Suppressor macrophage treated with lipopolysaccharide for 4 hours (primary cell): ENCODE measurements around the gene P3H3.

Experiments used
- DNase-seq: peaks from one replicate; pipeline ENCODE4 v3.0.0-alpha.2; 2020

Gene P3H3, protein sequence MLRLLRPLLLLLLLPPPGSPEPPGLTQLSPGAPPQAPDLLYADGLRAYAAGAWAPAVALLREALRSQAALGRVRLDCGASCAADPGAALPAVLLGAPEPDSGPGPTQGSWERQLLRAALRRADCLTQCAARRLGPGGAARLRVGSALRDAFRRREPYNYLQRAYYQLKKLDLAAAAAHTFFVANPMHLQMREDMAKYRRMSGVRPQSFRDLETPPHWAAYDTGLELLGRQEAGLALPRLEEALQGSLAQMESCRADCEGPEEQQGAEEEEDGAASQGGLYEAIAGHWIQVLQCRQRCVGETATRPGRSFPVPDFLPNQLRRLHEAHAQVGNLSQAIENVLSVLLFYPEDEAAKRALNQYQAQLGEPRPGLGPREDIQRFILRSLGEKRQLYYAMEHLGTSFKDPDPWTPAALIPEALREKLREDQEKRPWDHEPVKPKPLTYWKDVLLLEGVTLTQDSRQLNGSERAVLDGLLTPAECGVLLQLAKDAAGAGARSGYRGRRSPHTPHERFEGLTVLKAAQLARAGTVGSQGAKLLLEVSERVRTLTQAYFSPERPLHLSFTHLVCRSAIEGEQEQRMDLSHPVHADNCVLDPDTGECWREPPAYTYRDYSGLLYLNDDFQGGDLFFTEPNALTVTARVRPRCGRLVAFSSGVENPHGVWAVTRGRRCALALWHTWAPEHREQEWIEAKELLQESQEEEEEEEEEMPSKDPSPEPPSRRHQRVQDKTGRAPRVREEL

DNA sequence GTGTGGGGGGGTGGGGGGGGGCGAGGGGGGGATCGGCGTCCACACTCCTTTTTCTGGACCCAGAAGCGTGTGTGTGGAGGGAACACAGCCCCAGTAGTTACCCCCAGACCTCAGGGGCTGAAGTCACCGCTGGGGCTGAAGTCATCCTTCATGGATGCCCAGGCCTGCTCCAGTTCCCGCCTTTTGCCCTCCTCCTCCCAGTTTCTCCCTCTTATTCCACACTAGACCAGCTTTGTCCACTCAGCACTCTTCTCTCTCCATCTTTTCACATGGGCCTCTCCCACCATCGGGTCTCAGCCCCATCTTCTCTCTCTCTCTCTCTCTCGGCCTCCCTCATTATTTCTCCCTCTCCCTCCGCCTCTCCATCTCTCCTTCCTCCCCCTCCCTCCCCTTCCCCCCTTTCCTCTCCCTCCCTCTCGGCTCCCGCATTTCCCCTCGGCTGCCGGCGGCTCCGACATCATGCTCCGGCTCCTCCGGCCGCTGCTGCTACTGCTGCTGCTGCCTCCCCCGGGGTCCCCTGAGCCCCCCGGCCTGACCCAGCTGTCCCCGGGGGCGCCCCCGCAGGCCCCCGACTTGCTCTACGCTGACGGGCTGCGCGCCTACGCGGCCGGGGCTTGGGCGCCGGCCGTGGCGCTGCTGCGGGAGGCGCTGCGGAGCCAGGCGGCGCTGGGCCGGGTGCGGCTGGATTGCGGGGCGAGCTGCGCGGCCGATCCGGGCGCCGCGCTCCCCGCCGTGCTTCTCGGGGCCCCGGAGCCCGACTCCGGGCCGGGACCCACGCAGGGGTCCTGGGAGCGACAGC, at the start of gene P3H3:
Gene P3H3, plus strand, starts transcription at position 426 of the 799 bp plus-strand sequence. Its CDS starts 34 bp downstream, at position 460.
- no peak for DNase-seq

- peak; percentile 93 for DNase-seq
Observed at GRCh38 chr12:6778574-6779550, 49.3 kb upstream of the P3H3 start.

- DNase-seq, result peak; percentile 45
Observed at GRCh38 chr12:6779708-6780432, 48.3 kb upstream of the P3H3 start.

GRCh38 chr12:6780573-6780972, 47.6 kb upstream of the P3H3 start:
- DNase-seq, result peak; percentile 48

DNA sequence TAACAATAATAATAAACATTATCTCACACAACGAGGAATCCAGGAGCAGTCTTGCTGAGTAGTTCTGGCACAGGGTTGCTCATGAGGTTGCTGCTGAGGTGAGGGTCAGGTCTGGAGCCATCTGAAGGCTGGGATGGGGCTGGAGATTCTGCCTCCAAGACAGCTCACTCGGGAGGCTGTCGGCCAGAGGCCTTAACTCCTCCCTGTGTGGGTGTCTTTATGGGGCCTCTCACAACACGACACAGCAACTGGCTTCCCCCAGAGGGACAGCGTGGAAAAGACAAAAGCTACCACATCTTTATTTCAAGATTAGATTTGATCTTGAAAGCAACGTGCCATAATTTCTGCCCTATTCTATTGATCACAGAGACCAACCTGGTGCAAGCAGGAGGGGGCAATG, 46.1 kb upstream of the P3H3 start:
- DNase-seq, result no peak

- DNase-seq, result no peak
Observed at GRCh38 chr12:6782850-6783566, 45.2 kb upstream of the P3H3 start.

DNA sequence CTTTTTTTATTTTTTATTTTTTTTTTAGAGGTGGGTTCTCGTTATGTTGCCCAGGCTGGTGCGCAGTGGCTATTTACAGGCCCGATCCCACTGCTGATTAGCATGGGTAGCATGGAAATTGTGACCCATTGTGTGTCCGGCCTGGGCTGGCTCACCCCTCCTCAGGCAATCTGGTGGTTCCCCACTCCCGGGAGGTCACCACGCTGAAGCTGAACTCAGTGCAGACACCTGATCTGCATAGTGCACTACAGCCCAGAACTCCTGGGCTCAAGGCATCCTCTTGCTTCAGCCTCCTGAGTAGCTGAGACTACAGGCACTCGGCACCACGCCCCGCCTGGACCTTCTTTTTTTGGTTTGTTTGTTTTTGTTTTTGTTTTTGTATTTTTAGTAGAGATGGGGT, 44.4 kb upstream of the P3H3 start:
- DNase-seq, result no peak

GRCh38 chr12:6784296-6784695, 43.9 kb upstream of the P3H3 start:
- peak; percentile 39 for DNase-seq

DNA sequence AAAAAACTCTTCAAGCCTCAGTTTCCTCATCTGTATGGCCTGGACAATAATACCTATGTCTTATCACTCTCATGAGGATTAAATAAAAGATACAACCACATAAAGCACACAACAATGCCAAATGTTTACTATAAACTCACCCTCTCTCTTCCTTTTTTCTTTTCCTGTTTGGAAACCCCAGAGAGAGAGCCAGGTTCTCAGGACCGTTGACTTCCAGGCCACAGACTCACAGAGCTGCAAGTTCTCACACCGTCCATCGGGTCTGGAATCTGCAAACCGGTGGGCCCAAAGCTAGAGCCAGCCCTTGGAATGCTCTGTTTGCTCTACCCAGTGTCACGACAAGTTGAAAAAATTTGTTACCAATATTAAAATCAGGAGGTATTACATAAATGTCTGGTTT, 43.4 kb upstream of the P3H3 start:
- peak; percentile 34 for DNase-seq

GRCh38 chr12:6786416-6787094, 41.7 kb upstream of the P3H3 start:
- no peak for DNase-seq

- DNase-seq, result no peak
Observed at GRCh38 chr12:6787309-6787708, 40.9 kb upstream of the P3H3 start.

GRCh38 chr12:6788972-6789924, 39.0 kb upstream of the P3H3 start, which contains the start of gene CD4:
CD4 (plus strand) TSS chr12:6789528; CDS start chr12:6800139, 10,611 bp downstream.
- DNase-seq, result peak; percentile 91

DNA sequence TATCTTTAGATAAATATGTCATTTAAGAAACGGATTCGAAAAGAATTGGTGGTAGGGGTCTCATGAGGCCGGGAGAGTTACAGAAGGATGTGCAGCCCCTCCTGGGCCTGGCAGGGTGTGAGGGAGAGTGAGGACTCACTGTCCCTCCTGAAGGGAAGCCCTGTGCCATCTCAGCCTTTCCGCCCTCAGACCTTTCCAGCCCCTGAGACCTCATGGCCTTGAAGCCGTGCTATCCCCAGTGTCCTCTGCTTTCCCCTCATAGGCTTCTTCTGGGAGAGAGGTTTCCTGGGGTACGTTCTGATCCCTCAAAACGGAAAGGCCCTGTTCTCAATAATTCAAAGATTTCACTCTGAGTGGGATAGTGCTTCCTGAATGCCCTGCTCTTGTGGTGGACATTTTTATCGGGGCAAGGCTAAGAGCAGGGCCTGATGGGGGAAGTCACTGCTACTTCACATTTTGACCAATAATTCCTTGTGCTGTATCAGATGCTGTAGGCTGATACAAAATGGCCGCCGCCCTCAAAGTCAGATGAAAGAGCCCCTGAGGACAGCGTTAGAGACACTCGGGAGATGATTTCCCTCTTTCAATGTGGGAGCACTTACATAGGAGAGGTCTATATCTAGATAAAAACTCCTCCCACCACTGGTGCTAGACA, 37.6 kb upstream of the P3H3 start:
- DNase-seq, result peak; percentile 21

DNA sequence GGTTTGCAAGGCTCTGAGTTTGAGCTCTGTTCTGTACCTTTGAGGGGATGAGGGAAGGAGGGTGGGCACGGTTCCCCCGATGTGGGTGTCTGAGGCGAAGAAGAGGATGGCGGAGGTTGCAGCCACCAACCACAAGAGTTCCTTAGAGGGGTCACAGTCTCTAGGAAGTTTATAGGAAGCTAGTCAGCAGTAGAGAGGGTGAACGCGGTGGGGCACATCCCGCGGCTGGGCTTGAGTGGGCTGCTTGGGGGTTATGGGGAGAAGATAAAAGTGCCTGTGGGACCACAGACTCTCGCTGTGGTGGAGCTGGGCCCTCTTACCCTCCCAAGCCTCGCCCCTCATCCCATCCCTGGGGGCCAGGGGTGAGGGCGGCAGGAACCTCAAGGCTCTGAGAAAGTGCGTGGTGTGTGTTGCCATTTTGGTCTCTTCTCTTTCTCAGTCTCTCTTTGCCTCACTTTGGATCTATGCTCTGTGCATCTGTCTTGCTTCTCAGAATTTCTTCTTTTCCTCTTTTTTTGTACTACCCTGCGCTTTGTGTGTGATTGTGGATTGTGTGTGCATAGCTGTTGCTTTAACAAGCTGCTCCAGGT, 36.2 kb upstream of the P3H3 start:
- no peak for DNase-seq

- peak; percentile 87 for DNase-seq
Observed at GRCh38 chr12:6792522-6793201, 35.5 kb upstream of the P3H3 start.

- DNase-seq, result no peak
Observed at GRCh38 chr12:6795088-6795487, 33.1 kb upstream of the P3H3 start.

GRCh38 chr12:6796576-6796975, 31.6 kb upstream of the P3H3 start:
- no peak for DNase-seq
